ENCODE results near the gene KYAT1.

Gene KYAT1

DNA sequence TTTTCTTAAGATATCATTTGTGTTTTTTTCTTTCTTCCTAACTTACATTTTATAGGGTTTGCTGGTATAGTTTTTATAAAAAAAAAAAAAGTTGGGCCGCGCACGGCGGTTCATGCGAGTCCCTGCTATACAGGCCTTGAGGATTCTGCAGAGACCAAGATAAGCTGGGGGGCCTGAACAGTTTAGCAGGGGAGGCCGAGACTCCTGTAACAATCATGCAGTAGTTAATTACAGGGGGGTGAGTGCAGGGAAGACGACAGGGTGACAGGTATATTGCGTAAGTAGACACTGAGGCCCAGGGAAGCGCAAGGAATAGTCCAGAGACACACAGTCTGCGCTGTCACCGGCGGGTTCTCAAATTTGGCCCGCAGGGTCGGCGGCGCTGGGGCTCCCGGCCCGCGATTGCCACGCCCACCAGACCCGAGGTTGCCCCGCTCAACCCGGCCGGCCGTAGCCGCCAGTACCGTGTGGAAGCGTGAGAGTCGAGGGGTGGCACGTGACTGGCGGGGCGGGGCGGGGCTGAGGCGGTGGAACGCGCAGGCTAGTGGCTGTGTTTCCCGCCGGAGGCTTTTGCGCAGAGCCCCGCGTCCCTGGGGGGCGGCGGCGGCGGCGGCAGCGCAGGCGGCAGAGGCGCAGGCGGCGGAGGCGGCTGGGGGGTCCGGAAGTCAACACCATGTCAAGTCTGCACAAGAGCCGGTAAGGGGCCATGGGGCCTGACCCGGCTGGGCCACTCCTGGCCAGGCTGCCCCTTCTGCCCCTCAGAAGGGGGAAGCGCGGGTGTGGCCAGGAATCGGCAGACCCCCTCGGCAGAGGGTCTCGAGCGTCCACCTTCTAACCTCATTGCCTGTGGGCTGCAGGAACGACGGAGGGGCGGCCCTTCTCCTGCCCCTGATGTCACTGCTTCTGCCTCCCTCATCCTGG lies 94.8 kb downstream of the KYAT1 start, which contains the start of gene TBC1D13:
TBC1D13 (plus strand) TSS at position 573 of the 921 bp plus-strand sequence; CDS start at position 674, 101 bp downstream.
- in situ Hi-C loops (cut with MboI; ENCODE audit: low sequenced_read_pairs), result no loop called here

DNA sequence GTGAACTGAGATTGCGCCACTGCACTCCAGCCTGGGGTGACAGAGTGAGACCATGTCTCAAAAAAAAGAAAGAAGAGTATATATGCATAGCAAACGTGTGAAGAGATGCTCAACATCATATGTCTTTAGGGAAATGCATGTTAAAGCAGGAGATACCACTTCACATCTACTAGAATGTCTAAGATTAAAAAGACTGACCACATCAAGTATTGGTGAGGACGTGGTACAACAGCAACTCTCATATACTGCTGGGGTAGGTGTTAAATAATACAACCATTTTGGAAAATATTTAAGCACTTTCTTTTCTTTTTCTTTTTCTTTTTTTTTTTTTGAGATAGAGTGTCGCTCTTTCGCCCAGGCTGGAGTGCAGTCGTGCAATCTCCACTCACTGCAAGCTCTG lies 96.3 kb downstream of the KYAT1 start:
- in situ Hi-C loops (cut with MboI; ENCODE audit: low sequenced_read_pairs), result no loop called here

All from HL-60/S4 (cell line).